Vagina (tissue), 2 donors: ENCODE measurements around the gene HIPK2.

Experiments used
- CTCF ChIP-seq, 3 experiments: fragments of 450-650 bp in 2 of 3; fragments of 200-600 bp in 1 of 3; sonication (generic) in 1 of 3; IDR thresholded peaks; one replicate each; pipeline ENCODE4 v1.5.1; 2017 to 2019; ENCODE audit warnings: antibody characterized with exemption in 3 of 3, mild to moderate bottlenecking in 2 of 3, moderate library complexity in 2 of 3
- POLR2A ChIP-seq, 2 donors: fragments of 450-650 bp; IDR thresholded peaks; one replicate each; pipeline ENCODE4 v1.6.1; 2017; ENCODE audit warnings: antibody characterized with exemption in 2 of 2, mild to moderate bottlenecking in 2 of 2, moderate library complexity in 2 of 2
- POLR2AphosphoS5 ChIP-seq, 2 donors: sonication (generic); formaldehyde crosslinking; IDR thresholded peaks; one replicate each; pipeline ENCODE4 v1.9.0; 2017; ENCODE audit warnings: antibody characterized with exemption in 2 of 2, mild to moderate bottlenecking in 2 of 2, low read depth in 1 of 2; ENCODE audit not compliant: insufficient read depth in 1 of 2

- no peak for TF ChIP-seq POLR2A (IDR thresholded peaks at IDR 0.05)
- TF ChIP-seq CTCF (IDR thresholded peaks at IDR 0.05) = no peak
- no peak for TF ChIP-seq POLR2AphosphoS5 (IDR thresholded peaks at IDR 0.05; ENCODE audit: insufficient read depth in 1 of 2, low read depth in 1 of 2)
Observed at GRCh38 chr7:139757968-139758367, 19.8 kb downstream of the HIPK2 start.
